H9 (cell line): Measurements from ENCODE around the gene BCAS1. TPM values are rescaled to one million over a fixed set of nuclear protein-coding genes. Genes with fewer than 3 reads are reported as not detected.

ENCODE experiments used
- DNase-seq: peaks from one replicate; pipeline ENCODE4 v3.0.0-alpha.2; 2017
- H2AFZ ChIP-seq: one replicate; pipeline ENCODE4 v1.6.1; 2013; ENCODE audit warnings: mild to moderate bottlenecking, low read length, control low read depth, moderate library complexity
- H2AK5ac ChIP-seq: 2 replicates; pipeline ENCODE4 v1.6.1; 2013; ENCODE audit warnings: low read length, control low read depth, mixed read lengths; ENCODE audit not compliant: insufficient read length
- H2BK120ac ChIP-seq: one replicate; pipeline ENCODE4 v1.6.1; 2013; ENCODE audit warnings: low read depth, mild to moderate bottlenecking, low read length, control low read depth, inconsistent platforms; ENCODE audit not compliant: poor library complexity, severe bottlenecking
- H2BK12ac ChIP-seq: 2 replicates; pipeline ENCODE4 v1.6.1; 2013; ENCODE audit warnings: low read length, control low read depth, mixed read lengths, low read depth; ENCODE audit not compliant: insufficient read length
- H2BK15ac ChIP-seq: 2 replicates; pipeline ENCODE4 v1.6.1; 2013; ENCODE audit warnings: low read depth, low read length, control low read depth
- H2BK20ac ChIP-seq: one replicate; pipeline ENCODE4 v1.6.1; 2013; ENCODE audit warnings: low read depth, mild to moderate bottlenecking, low read length, control low read depth, inconsistent platforms; ENCODE audit not compliant: poor library complexity, severe bottlenecking
- H2BK5ac ChIP-seq: 2 replicates; pipeline ENCODE4 v1.6.1; 2013; ENCODE audit warnings: low read length, control low read depth, mixed read lengths; ENCODE audit not compliant: insufficient read length
- H3K14ac ChIP-seq: 2 replicates; pipeline ENCODE4 v1.6.1; 2013; ENCODE audit warnings: low read length, control low read depth; ENCODE audit not compliant: insufficient read depth
- H3K18ac ChIP-seq: 2 replicates; pipeline ENCODE4 v1.6.1; 2013; ENCODE audit warnings: low read depth, mild to moderate bottlenecking, mixed read lengths, low read length, control low read depth; ENCODE audit not compliant: insufficient read length
- H3K23ac ChIP-seq: 2 replicates; pipeline ENCODE4 v1.6.1; 2013; ENCODE audit warnings: low read length, control low read depth, mixed read lengths, low read depth; ENCODE audit not compliant: insufficient read length
- H3K23me2 ChIP-seq: 2 replicates; pipeline ENCODE4 v1.6.1; 2013; ENCODE audit warnings: low read depth, mild to moderate bottlenecking, mixed read lengths, low read length, control low read depth; ENCODE audit not compliant: insufficient read length, poor library complexity, severe bottlenecking
- H3K27ac ChIP-seq: 2 replicates; pipeline ENCODE4 v1.5.1; 2013; ENCODE audit warnings: low read length, control low read depth, mixed read lengths, low read depth; ENCODE audit not compliant: insufficient read length
- H3K27me3 ChIP-seq: 2 replicates; pipeline ENCODE4 v1.6.1; 2013; ENCODE audit warnings: low read length, control low read depth, inconsistent platforms; ENCODE audit not compliant: insufficient read depth
- H3K4ac ChIP-seq: 2 replicates; pipeline ENCODE4 v1.6.1; 2013; ENCODE audit warnings: low read depth, mild to moderate bottlenecking, control low read depth, inconsistent platforms, low read length, moderate library complexity
- H3K4me1 ChIP-seq: 2 replicates; pipeline ENCODE4 v1.6.1; 2013; ENCODE audit warnings: low read length, control low read depth, inconsistent platforms; ENCODE audit not compliant: insufficient read depth
- H3K4me2 ChIP-seq: 2 replicates; pipeline ENCODE4 v1.6.1; 2013; ENCODE audit warnings: low read length, control low read depth, mixed read lengths; ENCODE audit not compliant: insufficient read length, insufficient read depth
- H3K56ac ChIP-seq: 2 replicates; pipeline ENCODE4 v1.6.1; 2013; ENCODE audit warnings: low read depth, mild to moderate bottlenecking, mixed read lengths, low read length, control low read depth; ENCODE audit not compliant: insufficient read length
- H3K79me1 ChIP-seq: 2 replicates; pipeline ENCODE4 v1.6.1; 2013; ENCODE audit warnings: low read depth, mild to moderate bottlenecking, moderate library complexity, low read length, control low read depth, inconsistent platforms; ENCODE audit not compliant: insufficient read depth, poor library complexity, severe bottlenecking
- H3K79me2 ChIP-seq: 2 replicates; pipeline ENCODE4 v1.6.1; 2013; ENCODE audit warnings: low read length, control low read depth, inconsistent platforms; ENCODE audit not compliant: insufficient read depth
- H3K9ac ChIP-seq: 2 replicates; pipeline ENCODE4 v1.6.1; 2013; ENCODE audit warnings: low read length, control low read depth, mixed read lengths; ENCODE audit not compliant: insufficient read length; ENCODE audit errors: extremely low read depth
- H3K9me3 ChIP-seq: one replicate; pipeline ENCODE4 v1.6.1; 2013; ENCODE audit warnings: low read depth, low read length, inconsistent platforms; ENCODE audit not compliant: control insufficient read depth
- H3T11ph ChIP-seq: one replicate; pipeline ENCODE4 v1.6.1; 2013; ENCODE audit warnings: mild to moderate bottlenecking, low read length, control low read depth, inconsistent platforms
- H4K20me1 ChIP-seq: one replicate; pipeline ENCODE4 v1.6.1; 2013; ENCODE audit not compliant: control insufficient read depth, insufficient read length, insufficient read depth
- H4K5ac ChIP-seq: 2 replicates; pipeline ENCODE4 v1.6.1; 2013; ENCODE audit warnings: low read depth, mild to moderate bottlenecking, mixed read lengths, low read length, control low read depth; ENCODE audit not compliant: insufficient read length
- H4K8ac ChIP-seq: replicated peaks from 2 replicates; pipeline ENCODE4 v1.6.1; 2013; ENCODE audit warnings: low read length, control low read depth, mixed read lengths, low read depth; ENCODE audit not compliant: insufficient read length
- H4K91ac ChIP-seq: 2 replicates; pipeline ENCODE4 v1.6.1; 2013; ENCODE audit warnings: low read depth, mild to moderate bottlenecking, moderate library complexity, mixed read lengths, low read length, control low read depth; ENCODE audit not compliant: insufficient read length
- H3K27ac Mint-ChIP-seq, 3 experiments: 2 replicates in 2 of 3; 3 replicates in 1 of 3; pipeline ENCODE4 v1.8.0; 2020 to 2021; ENCODE audit warnings: mixed read lengths in 3 of 3, mild to moderate bottlenecking in 1 of 3, moderate library complexity in 1 of 3
- H3K27me3 Mint-ChIP-seq: 2 replicates; pipeline ENCODE4 v1.8.0; 2021; ENCODE audit warnings: low read depth, mild to moderate bottlenecking, moderate library complexity, mixed read lengths
- H3K36me3 Mint-ChIP-seq, 3 experiments: 2 replicates in 2 of 3; 3 replicates in 1 of 3; pipeline ENCODE4 v1.8.0; 2020 to 2021; ENCODE audit warnings: low read depth in 3 of 3, mixed read lengths in 3 of 3; ENCODE audit not compliant: insufficient read depth in 1 of 3
- H3K4me1 Mint-ChIP-seq, 2 experiments: 2 replicates each; pipeline ENCODE4 v1.8.0; 2020; ENCODE audit warnings: mixed read lengths in 2 of 2
- H3K4me3 Mint-ChIP-seq, 2 experiments: 2 replicates in 1 of 2; 3 replicates in 1 of 2; pipeline ENCODE4 v1.8.0; 2020 to 2021; ENCODE audit warnings: mild to moderate bottlenecking in 2 of 2, mixed read lengths in 2 of 2, moderate library complexity in 1 of 2
- H3K9me3 Mint-ChIP-seq, 2 experiments: 2 replicates in 1 of 2; 3 replicates in 1 of 2; pipeline ENCODE4 v1.8.0; 2020; ENCODE audit warnings: mild to moderate bottlenecking in 2 of 2, mixed read lengths in 2 of 2, moderate library complexity in 1 of 2
- WGBS: extraction: QIAGEN DNeasy Blood & Tissue Kit; methylation state at CpG from one replicate; pipeline ENCODE4 v1.1.7; 2013; ENCODE audit warnings: missing lambda C conversion rate, low lambda C conversion rate, mixed read lengths; ENCODE audit not compliant: insufficient read length; ENCODE audit errors: extremely low coverage; 5-methylcytosine and 5-hydroxymethylcytosine counted together
- total RNA-seq: library from RNA; stranded (reverse); gene quantifications from 2 replicates; pipeline ENCODE4 v1.2.1, GENCODE V29; 2021
- TF ChIP-seq, protein P1 (sequence below): fragments of 200-600 bp; sonication (generic); conservative IDR thresholded peaks from 3 replicates; pipeline ENCODE4 v1.8.0; 2021; ENCODE audit warnings: antibody characterized with exemption, mild to moderate bottlenecking

Gene BCAS1
- total RNA-seq, 1 experiment from 2014 or later, result 0.15 TPM

DNA sequence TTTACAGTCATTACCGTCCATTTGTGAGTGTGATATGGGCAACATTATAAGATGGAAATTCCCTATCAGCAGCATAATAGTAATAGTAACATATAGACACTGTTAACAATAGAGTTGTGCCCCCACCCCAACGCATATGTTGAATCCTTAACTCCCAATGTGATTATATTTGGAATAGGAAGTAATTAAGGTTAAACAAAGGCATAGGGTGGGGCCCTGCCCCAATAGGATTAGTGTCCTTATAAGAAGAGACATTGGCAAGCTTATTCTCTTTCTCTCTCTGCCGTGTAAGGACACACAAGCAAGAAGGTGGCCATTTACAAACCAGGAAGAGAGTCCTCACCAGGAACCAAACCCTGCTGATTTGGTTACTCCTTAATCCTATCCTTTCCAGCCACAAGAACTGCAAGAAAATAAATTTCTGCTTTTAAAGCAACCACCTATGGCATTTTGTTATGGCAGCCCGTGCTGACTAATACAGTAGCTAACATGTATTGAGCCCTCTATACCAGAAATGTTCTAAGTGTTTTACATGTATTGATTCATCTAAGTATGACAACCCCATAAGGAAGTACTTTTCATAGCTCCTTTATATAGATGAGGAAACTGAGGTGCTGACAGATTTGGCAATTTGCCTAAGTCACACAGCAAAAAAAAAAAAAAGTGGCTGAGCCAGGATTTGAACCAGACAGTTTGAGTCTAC, 114.2 kb downstream of the BCAS1 start:
- no peak overlapping the region for H4K8ac ChIP-seq
- no peak overlapping the region for H2BK15ac ChIP-seq
- H3K14ac ChIP-seq, result no peak overlapping the region
- no peak overlapping the region for H3K23ac ChIP-seq
- H3K79me1 ChIP-seq, result no peaks in the 10 kb centered on the region
- H3K36me3 Mint-ChIP-seq, result peaks cover 1 to 23% (median 3%) of the 10 kb centered on the region in 3 experiments; a peak in 4 of 7 replicates
- no peaks in the 10 kb centered on the region for H3K27me3 Mint-ChIP-seq
- no peak for DNase-seq
- H2AFZ ChIP-seq, result no peak overlapping the region
- no peak overlapping the region for H3K56ac ChIP-seq
- H3K9ac ChIP-seq, result no peak overlapping the region
- no peak overlapping the region for H3K4me2 ChIP-seq
- peaks cover 10 to 14% of the 10 kb centered on the region in 2 experiments for H3K9me3 Mint-ChIP-seq
- H2BK120ac ChIP-seq, result no peak overlapping the region
- no peak overlapping the region for H3K18ac ChIP-seq
- H3K4ac ChIP-seq, result no peak overlapping the region
- H3K4me3 Mint-ChIP-seq, result no peak overlapping the region
- H3K27ac Mint-ChIP-seq, result no peak overlapping the region
- H2AK5ac ChIP-seq, result no peak overlapping the region
- H3T11ph ChIP-seq, result no peak overlapping the region
- no peak overlapping the region for H4K91ac ChIP-seq
- no peak overlapping the region for H4K5ac ChIP-seq
- WGBS, result no CpG with 5 or more reads among the region's 4 CpGs
- peaks cover 3% of the 10 kb centered on the region; the same call in 1 of the 2 replicates for H3K4me1 ChIP-seq
- TF ChIP-seq, protein P1, sequence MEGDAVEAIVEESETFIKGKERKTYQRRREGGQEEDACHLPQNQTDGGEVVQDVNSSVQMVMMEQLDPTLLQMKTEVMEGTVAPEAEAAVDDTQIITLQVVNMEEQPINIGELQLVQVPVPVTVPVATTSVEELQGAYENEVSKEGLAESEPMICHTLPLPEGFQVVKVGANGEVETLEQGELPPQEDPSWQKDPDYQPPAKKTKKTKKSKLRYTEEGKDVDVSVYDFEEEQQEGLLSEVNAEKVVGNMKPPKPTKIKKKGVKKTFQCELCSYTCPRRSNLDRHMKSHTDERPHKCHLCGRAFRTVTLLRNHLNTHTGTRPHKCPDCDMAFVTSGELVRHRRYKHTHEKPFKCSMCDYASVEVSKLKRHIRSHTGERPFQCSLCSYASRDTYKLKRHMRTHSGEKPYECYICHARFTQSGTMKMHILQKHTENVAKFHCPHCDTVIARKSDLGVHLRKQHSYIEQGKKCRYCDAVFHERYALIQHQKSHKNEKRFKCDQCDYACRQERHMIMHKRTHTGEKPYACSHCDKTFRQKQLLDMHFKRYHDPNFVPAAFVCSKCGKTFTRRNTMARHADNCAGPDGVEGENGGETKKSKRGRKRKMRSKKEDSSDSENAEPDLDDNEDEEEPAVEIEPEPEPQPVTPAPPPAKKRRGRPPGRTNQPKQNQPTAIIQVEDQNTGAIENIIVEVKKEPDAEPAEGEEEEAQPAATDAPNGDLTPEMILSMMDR, result no peak
- no peak overlapping the region for H2BK5ac ChIP-seq
- no peaks in the 10 kb centered on the region for H3K27me3 ChIP-seq
- H3K23me2 ChIP-seq, result no peaks in the 10 kb centered on the region
- H3K27ac ChIP-seq, result no peak overlapping the region
- H2BK12ac ChIP-seq, result no peak overlapping the region
- no peaks in the 10 kb centered on the region for H4K20me1 ChIP-seq
- H3K79me2 ChIP-seq, result no peaks in the 10 kb centered on the region
- H3K9me3 ChIP-seq, result peaks cover 5% of the 10 kb centered on the region
- H3K4me1 Mint-ChIP-seq, result peaks cover 8 to 12% of the 10 kb centered on the region in 2 experiments; a peak in 2 of 4 replicates
- H2BK20ac ChIP-seq, result no peak overlapping the region
